Neuronal stem cell (in vitro differentiated cells): ENCODE results near the gene OR4K13. TPM values are rescaled to one million over a fixed set of nuclear protein-coding genes. Genes with fewer than 3 reads are reported as not detected.

Experiments
- DNase-seq: peaks from one replicate; pipeline ENCODE4 v3.0.0-alpha.2; 2013; ENCODE audit warnings: low spot score
- H2AFZ ChIP-seq: one replicate; pipeline ENCODE4 v1.6.1; 2013; ENCODE audit warnings: mild to moderate bottlenecking, low read length, inconsistent platforms
- H2AK5ac ChIP-seq: 2 replicates; pipeline ENCODE4 v1.6.1; 2013; ENCODE audit warnings: low read depth, mild to moderate bottlenecking, inconsistent platforms, low read length, moderate library complexity, mixed read lengths
- H2BK120ac ChIP-seq: 2 replicates; pipeline ENCODE4 v1.6.1; 2013; ENCODE audit warnings: low read depth, mild to moderate bottlenecking, inconsistent platforms, low read length, moderate library complexity, mixed read lengths
- H2BK12ac ChIP-seq: one replicate; pipeline ENCODE4 v1.6.1; 2013; ENCODE audit warnings: low read length, inconsistent platforms
- H2BK15ac ChIP-seq: 2 replicates; pipeline ENCODE4 v1.6.1; 2013; ENCODE audit warnings: mild to moderate bottlenecking, low read length, inconsistent platforms, mixed read lengths
- H2BK5ac ChIP-seq: one replicate; pipeline ENCODE4 v1.6.1; 2013; ENCODE audit warnings: inconsistent platforms, mild to moderate bottlenecking, low read length, moderate library complexity
- H3K14ac ChIP-seq: one replicate; pipeline ENCODE4 v1.6.1; 2013; ENCODE audit warnings: low read length, inconsistent platforms
- H3K18ac ChIP-seq: 2 replicates; pipeline ENCODE4 v1.6.1; 2013; ENCODE audit warnings: low read length, inconsistent platforms
- H3K23ac ChIP-seq: 2 replicates; pipeline ENCODE4 v1.6.1; 2013; ENCODE audit warnings: low read depth, mild to moderate bottlenecking, mixed read lengths, low read length, inconsistent platforms; ENCODE audit not compliant: poor library complexity
- H3K27ac ChIP-seq: replicated peaks from 3 replicates; pipeline ENCODE4 v1.5.1; 2013; ENCODE audit warnings: low read length, inconsistent platforms
- H3K27me3 ChIP-seq, 3 experiments: 2 replicates each; pipeline ENCODE4 v1.6.1; 2013; ENCODE audit warnings: low read length in 3 of 3, mild to moderate bottlenecking in 2 of 3, inconsistent platforms in 1 of 3, low read depth in 1 of 3, mixed read lengths in 1 of 3, moderate library complexity in 1 of 3; ENCODE audit not compliant: control insufficient read depth in 3 of 3, insufficient read depth in 3 of 3
- H3K36me3 ChIP-seq, 2 donors: replicated peaks in 1 of 2; 2 replicates each; pipeline ENCODE4 v1.6.1; 2013; ENCODE audit warnings: low read length in 2 of 2; ENCODE audit not compliant: control insufficient read depth in 2 of 2, insufficient read depth in 2 of 2
- H3K4ac ChIP-seq: 2 replicates; pipeline ENCODE4 v1.6.1; 2013; ENCODE audit warnings: inconsistent platforms, mild to moderate bottlenecking, low read length, moderate library complexity
- H3K4me1 ChIP-seq, 2 donors: 1 replicate in 1 of 2; 2 replicates in 1 of 2; pipeline ENCODE4 v1.6.1; 2013; ENCODE audit warnings: low read length in 2 of 2, low read depth in 1 of 2; ENCODE audit not compliant: control insufficient read depth in 2 of 2, insufficient read depth in 1 of 2
- H3K4me2 ChIP-seq: one replicate; pipeline ENCODE4 v1.6.1; 2013; ENCODE audit warnings: mild to moderate bottlenecking, low read length, inconsistent platforms; ENCODE audit not compliant: insufficient read depth, poor library complexity, severe bottlenecking
- H3K4me3 ChIP-seq, 2 donors: 2 replicates each; pipeline ENCODE4 v1.5.1; 2013; ENCODE audit warnings: low read length in 2 of 2, mild to moderate bottlenecking in 2 of 2, inconsistent platforms in 1 of 2, moderate library complexity in 1 of 2
- H3K79me1 ChIP-seq: one replicate; pipeline ENCODE4 v1.6.1; 2013; ENCODE audit warnings: low read depth, mild to moderate bottlenecking, inconsistent platforms, low read length, moderate library complexity
- H3K9ac ChIP-seq: one replicate; pipeline ENCODE4 v1.6.1; 2013; ENCODE audit warnings: mild to moderate bottlenecking, low read depth, low read length, inconsistent platforms; ENCODE audit not compliant: poor library complexity
- H3K9me3 ChIP-seq, 2 donors: replicated peaks in 1 of 2; 2 replicates each; pipeline versions ENCODE3 to v1.6.1; 2013; ENCODE audit warnings: low read length in 2 of 2, mild to moderate bottlenecking in 2 of 2, inconsistent platforms in 1 of 2, low read depth in 1 of 2, mixed read lengths in 1 of 2, moderate library complexity in 1 of 2; ENCODE audit not compliant: control insufficient read depth in 2 of 2, insufficient read depth in 1 of 2
- H4K8ac ChIP-seq: one replicate; pipeline ENCODE4 v1.6.1; 2013; ENCODE audit warnings: low read depth, mild to moderate bottlenecking, inconsistent platforms, low read length, moderate library complexity
- H4K91ac ChIP-seq: one replicate; pipeline ENCODE4 v1.6.1; 2013; ENCODE audit warnings: low read length, low read depth, mild to moderate bottlenecking, inconsistent platforms; ENCODE audit not compliant: poor library complexity
- WGBS, 2 donors: extraction: QIAGEN DNeasy Blood & Tissue Kit; methylation state at CpG; one replicate each; pipeline ENCODE4 v1.1.7; 2013; ENCODE audit warnings: missing lambda C conversion rate in 2 of 2, mixed read lengths in 1 of 2; ENCODE audit not compliant: insufficient read length in 2 of 2, insufficient replicate concordance in 1 of 2; ENCODE audit errors: extremely low coverage in 2 of 2; 5-methylcytosine and 5-hydroxymethylcytosine counted together
- polyA plus RNA-seq, 2 experiments: library from polyadenylated mRNA; stranded (reverse); fragments of 200-250 nt; gene quantifications; one replicate each; pipeline ENCODE4 v1.2.3, GENCODE V29; 2013

The OR4K13 gene
- not detected for polyA plus RNA-seq (2013, experiment 1 of 2)
- not detected for polyA plus RNA-seq (2013, experiment 2 of 2)

GRCh38 chr14:20035938-20036337 is at the start of gene OR4K13:
Gene OR4K13 (minus strand): TSS chr14:20036038. CDS start chr14:20034758, 1,280 bp downstream.
- Histone ChIP-seq H3K36me3 (no peaks in the 10 kb centered on the region), H3K9ac (no peak within 1 kb of the TSS), H4K91ac (no peak within 1 kb of the TSS), H3K4me2 (no peak within 1 kb of the TSS), H3K27ac (no peak within 1 kb of the TSS), H3K23ac (no peak within 1 kb of the TSS), H3K79me1 (no peaks in the 10 kb centered on the region), H2BK5ac (no peak within 1 kb of the TSS), H4K8ac (no peak within 1 kb of the TSS), H2BK12ac (no peak within 1 kb of the TSS), H3K4me1 (no peaks in the 10 kb centered on the region), H2AFZ (no peak within 1 kb of the TSS), H3K27me3 (no peaks in the 10 kb centered on the region), H3K4ac (no peak within 1 kb of the TSS), H2BK15ac (no peak within 1 kb of the TSS), H3K18ac (no peak within 1 kb of the TSS), H3K9me3 (peaks cover 0 to 11% of the 10 kb centered on the region in 2 donors), H3K4me3 (no peak within 1 kb of the TSS), H2AK5ac (no peak within 1 kb of the TSS), H2BK120ac (no peak within 1 kb of the TSS), H3K14ac (no peak within 1 kb of the TSS)
- no CpG with 5 or more reads among the region's 4 CpGs for WGBS, 2 donors
- DNase-seq, result no peak

GRCh38 chr14:20059745-20060144 is 23.9 kb upstream of the OR4K13 start, which contains the start of gene OR4L1:
Gene OR4L1 (plus strand): TSS chr14:20060045. CDS start chr14:20060045, 0 bp downstream.
- Histone ChIP-seq H3K4me3 (no peak within 1 kb of the TSS), H3K9ac (no peak within 1 kb of the TSS), H3K27me3 (no peaks in the 10 kb centered on the region), H3K4ac (no peak within 1 kb of the TSS), H3K4me2 (no peak within 1 kb of the TSS), H3K9me3 (peaks cover 0 to 23% of the 10 kb centered on the region in 2 donors), H2BK15ac (no peak within 1 kb of the TSS), H2BK12ac (no peak within 1 kb of the TSS), H2BK5ac (no peak within 1 kb of the TSS), H3K4me1 (no peaks in the 10 kb centered on the region), H2AK5ac (no peak within 1 kb of the TSS), H4K8ac (no peak within 1 kb of the TSS), H3K36me3 (no peaks in the 10 kb centered on the region), H2BK120ac (no peak within 1 kb of the TSS), H3K14ac (no peak within 1 kb of the TSS), H3K79me1 (no peaks in the 10 kb centered on the region), H3K18ac (no peak within 1 kb of the TSS), H2AFZ (no peak within 1 kb of the TSS), H4K91ac (no peak within 1 kb of the TSS), H3K27ac (no peak within 1 kb of the TSS), H3K23ac (no peak within 1 kb of the TSS)
- DNase-seq, result no peak
- no CpG with 5 or more reads among the region's 2 CpGs for WGBS, 2 donors

GRCh38 chr14:20048202-20048601 is 12.4 kb upstream of the OR4K13 start:
- Histone ChIP-seq H3K9ac (no peak overlapping the region), H3K14ac (no peak overlapping the region), H3K27me3 (peaks cover 0 to 2% (median 0%) of the 10 kb centered on the region in 3 experiments), H3K4ac (no peak overlapping the region), H3K23ac (no peak overlapping the region), H3K36me3 (no peaks in the 10 kb centered on the region), H3K27ac (no peak overlapping the region), H3K18ac (no peak overlapping the region), H2BK5ac (no peak overlapping the region), H2BK120ac (no peak overlapping the region), H3K4me2 (no peak overlapping the region), H3K4me3 (no peak overlapping the region), H3K9me3 (peaks cover 0 to 20% of the 10 kb centered on the region in 2 donors), H2AK5ac (no peak overlapping the region), H3K4me1 (no peaks in the 10 kb centered on the region), H4K91ac (no peak overlapping the region), H4K8ac (no peak overlapping the region), H3K79me1 (no peaks in the 10 kb centered on the region), H2BK15ac (no peak overlapping the region), H2AFZ (no peak overlapping the region), H2BK12ac (no peak overlapping the region)
- WGBS, 2 donors, result no CpG with 5 or more reads among the region's 1 CpG
- DNase-seq, result no peak

GRCh38 chr14:20044243-20044642 is 8.4 kb upstream of the OR4K13 start:
- Histone ChIP-seq H3K27ac (no peak overlapping the region), H3K27me3 (peaks cover 0 to 2% (median 0%) of the 10 kb centered on the region in 3 experiments), H3K23ac (no peak overlapping the region), H3K4me3 (no peak overlapping the region), H2BK15ac (no peak overlapping the region), H2BK12ac (no peak overlapping the region), H2BK5ac (no peak overlapping the region), H3K9ac (no peak overlapping the region), H3K4ac (no peak overlapping the region), H2AFZ (no peak overlapping the region), H3K79me1 (no peaks in the 10 kb centered on the region), H3K4me2 (no peak overlapping the region), H2BK120ac (no peak overlapping the region), H3K36me3 (no peaks in the 10 kb centered on the region), H3K18ac (no peak overlapping the region), H4K8ac (no peak overlapping the region), H3K4me1 (no peaks in the 10 kb centered on the region), H2AK5ac (no peak overlapping the region), H4K91ac (no peak overlapping the region), H3K14ac (no peak overlapping the region), H3K9me3 (peaks cover 0 to 22% of the 10 kb centered on the region in 2 donors)
- no peak for DNase-seq
- WGBS, 2 donors, result no CpG with 5 or more reads among the region's 5 CpGs
